ENCODE data around the gene ARSB. TPM values are rescaled to one million over a fixed set of nuclear protein-coding genes. Genes with fewer than 3 reads are reported as not detected.

ARSB gene
- total and polyA plus RNA-seq, 8 donors: 0.58 to 35.6 (median 7.6) TPM

- 71 to 81% (median 76%) methylated on average over 5 of the region's 5 CpGs for WGBS, 5 donors
- intact Hi-C loops (cut with DNase I; ENCODE audit: low total_unique reads): no loop called here
Measured at GRCh38 chr5:78811121-78811817, 173.8 kb downstream of the ARSB start.

GRCh38 chr5:78810098-78810920 is 174.8 kb downstream of the ARSB start:
- Histone ChIP-seq H3K27me3 (no peaks in the 10 kb centered on the region), H3K4me3 (no peak overlapping the region), H3K36me3 (no peaks in the 10 kb centered on the region), H3K27ac (no peak overlapping the region), H3K4me1 (no peaks in the 10 kb centered on the region), H3K9me3 (no peaks in the 10 kb centered on the region)
- TF ChIP-seq POLR2A (IDR thresholded peaks at IDR 0.05) (no peak), POLR2AphosphoS5 (IDR thresholded peaks at IDR 0.05) (no peak), CTCF (IDR thresholded peaks at IDR 0.05) (no peak), EP300 (IDR thresholded peaks at IDR 0.05) (no peak)
- intact Hi-C loops (cut with DNase I; ENCODE audit: low total_unique reads): no loop called here
- DNase-seq: no peak
- WGBS, 5 donors: 81 to 89% (median 87%) methylated on average over 6 of the region's 6 CpGs

More at GRCh38 chr5:78811121-78811817, 173.8 kb downstream of the ARSB start:
- H3K9me3 ChIP-seq: no peaks in the 10 kb centered on the region
- H3K27me3 ChIP-seq: no peaks in the 10 kb centered on the region
- H3K4me3 ChIP-seq: no peak overlapping the region
- no peak overlapping the region for H3K27ac ChIP-seq
- no peaks in the 10 kb centered on the region for H3K36me3 ChIP-seq
- DNase-seq: peak in 1 of 2 donors; percentile 72
- TF ChIP-seq POLR2AphosphoS5 (IDR thresholded peaks at IDR 0.05) (no peak), CTCF (IDR thresholded peaks at IDR 0.05) (no peak), POLR2A (IDR thresholded peaks at IDR 0.05) (no peak), EP300 (IDR thresholded peaks at IDR 0.05) (no peak)
- no peaks in the 10 kb centered on the region for H3K4me1 ChIP-seq

- no peak for TF ChIP-seq EP300 (IDR thresholded peaks at IDR 0.05)
- no peak for TF ChIP-seq POLR2AphosphoS5 (IDR thresholded peaks at IDR 0.05)
- TF ChIP-seq POLR2A (IDR thresholded peaks at IDR 0.05): no peak
- TF ChIP-seq CTCF (IDR thresholded peaks at IDR 0.05): no peak
- Histone ChIP-seq H3K27ac (no peak overlapping the region), H3K36me3 (no peaks in the 10 kb centered on the region), H3K27me3 (no peaks in the 10 kb centered on the region), H3K4me3 (no peak overlapping the region), H3K9me3 (no peaks in the 10 kb centered on the region), H3K4me1 (no peaks in the 10 kb centered on the region)
- no peak for DNase-seq
- intact Hi-C loops (cut with DNase I; ENCODE audit: low total_unique reads): loop anchor here (10.0 kb wide), 1 partner anchor 275 kb away; no protein-coding TSS in a partner anchor
- WGBS, 5 donors: 83 to 88% (median 86%) methylated on average over 11 of the region's 11 CpGs
Measured at GRCh38 chr5:78809444-78809843, 175.7 kb downstream of the ARSB start.

GRCh38 chr5:78808818-78809217 is 176.3 kb downstream of the ARSB start:
- H3K4me3 ChIP-seq: no peak overlapping the region
- H3K4me1 ChIP-seq: peaks cover 0 to 1% (median under 1%) of the 10 kb centered on the region in 4 donors
- no peak for TF ChIP-seq POLR2AphosphoS5 (IDR thresholded peaks at IDR 0.05)
- no peak for TF ChIP-seq CTCF (IDR thresholded peaks at IDR 0.05)
- TF ChIP-seq POLR2A (IDR thresholded peaks at IDR 0.05): no peak
- TF ChIP-seq EP300 (IDR thresholded peaks at IDR 0.05): no peak
- no peak for DNase-seq
- no peaks in the 10 kb centered on the region for H3K9me3 ChIP-seq
- H3K27ac ChIP-seq: no peak overlapping the region
- no peaks in the 10 kb centered on the region for H3K27me3 ChIP-seq
- intact Hi-C loops (cut with DNase I; ENCODE audit: low total_unique reads): loop anchor here (10.0 kb wide), 1 partner anchor 274 kb away; no protein-coding TSS in a partner anchor
- WGBS, 5 donors: 91 to 97% (median 92%) methylated on average over 8 of the region's 8 CpGs
- no peaks in the 10 kb centered on the region for H3K36me3 ChIP-seq
